DND-41 (cell line): ENCODE measurements around the gene UNC119B.
A peak's percentile ranks its signal among the peaks of the same experiment; 100 is the strongest.

Source experiments
- ATAC-seq: fragments of 200-7000 bp; cut with Tn5 transposase; 3 replicates; pipeline ENCODE4 v1.9.1; 2021; ENCODE audit warnings: low read depth; ENCODE audit not compliant: insufficient read depth
- DNase-seq: peaks from one replicate; pipeline ENCODE4 v3.0.0-alpha.2; 2020
- H2AFZ ChIP-seq: 2 replicates; pipeline ENCODE4 v1.6.0; 2012; ENCODE audit warnings: low read depth, low read length
- H3K27ac ChIP-seq: 2 replicates; pipeline ENCODE4 v1.5.1; 2012; ENCODE audit warnings: low read length, inconsistent platforms
- H3K27me3 ChIP-seq: fragments of 200-600 bp; sonication (generic); 2 replicates; pipeline ENCODE4 v1.6.0; 2012; ENCODE audit warnings: low read length, mild to moderate bottlenecking, inconsistent platforms; ENCODE audit not compliant: insufficient read depth, poor library complexity
- H3K36me3 ChIP-seq: 2 replicates; pipeline ENCODE4 v1.5.1; 2012; ENCODE audit warnings: low read length, inconsistent platforms; ENCODE audit not compliant: insufficient read depth
- H3K4me1 ChIP-seq: 2 replicates; pipeline ENCODE4 v1.5.1; 2012; ENCODE audit warnings: mild to moderate bottlenecking, low read length; ENCODE audit not compliant: insufficient read depth
- H3K4me2 ChIP-seq: 2 replicates; pipeline ENCODE4 v1.6.0; 2012; ENCODE audit warnings: mild to moderate bottlenecking, moderate library complexity, low read length, inconsistent platforms; ENCODE audit not compliant: insufficient read depth
- H3K4me3 ChIP-seq, 2 experiments: fragments of 200-600 bp in 1 of 2; shearing (Covaris generic) in 1 of 2; 2 replicates each; pipeline ENCODE4 v1.5.1; 2012 to 2016; ENCODE audit warnings: inconsistent platforms in 2 of 2, low read length in 2 of 2, mild to moderate bottlenecking in 2 of 2, low read depth in 1 of 2, moderate library complexity in 1 of 2
- H3K79me2 ChIP-seq: 2 replicates; pipeline ENCODE4 v1.6.0; 2012; ENCODE audit warnings: low read length, inconsistent platforms; ENCODE audit not compliant: insufficient read depth
- H3K9ac ChIP-seq: 2 replicates; pipeline ENCODE4 v1.6.0; 2012; ENCODE audit warnings: low read depth, mild to moderate bottlenecking, inconsistent platforms, low read length, moderate library complexity
- H3K9me3 ChIP-seq: 2 replicates; pipeline ENCODE4 v1.5.1; 2012; ENCODE audit warnings: low read length, moderate library complexity, mild to moderate bottlenecking, inconsistent platforms; ENCODE audit not compliant: insufficient read depth, severe bottlenecking
- H4K20me1 ChIP-seq: 2 replicates; pipeline ENCODE4 v1.6.0; 2012; ENCODE audit warnings: low read length; ENCODE audit not compliant: insufficient read depth
- CTCF ChIP-seq: IDR thresholded peaks from 2 replicates; pipeline ENCODE4 v1.5.1; 2012; ENCODE audit warnings: borderline replicate concordance, low read length, moderate library complexity, mild to moderate bottlenecking; ENCODE audit not compliant: poor library complexity, severe bottlenecking; ENCODE audit errors: extremely low read depth
- EZH2 ChIP-seq: IDR thresholded peaks from 3 replicates; pipeline ENCODE4 v1.6.1; 2012; ENCODE audit warnings: borderline replicate concordance, low read depth, mild to moderate bottlenecking, moderate library complexity, low read length, inconsistent platforms; ENCODE audit not compliant: severe bottlenecking

UNC119B gene

GRCh38 chr12:120684523-120684932 is 25.7 kb upstream of the UNC119B start:
- no peak for DNase-seq
- peaks cover 5% of the 10 kb centered on the region; the same call in 1 of the 2 replicates for H3K36me3 ChIP-seq
- no peak overlapping the region for H3K9ac ChIP-seq
- TF ChIP-seq CTCF = no peak
- no peak for TF ChIP-seq EZH2
- no peak overlapping the region for H3K27ac ChIP-seq
- no peak overlapping the region for H3K4me2 ChIP-seq
- peaks cover 26% of the 10 kb centered on the region for H3K79me2 ChIP-seq
- H2AFZ ChIP-seq = no peak overlapping the region
- H3K9me3 ChIP-seq = no peaks in the 10 kb centered on the region
- peaks cover 27% of the 10 kb centered on the region for H3K4me1 ChIP-seq
- ATAC-seq = no peak
- peaks cover 21% of the 10 kb centered on the region; the same call in 1 of the 2 replicates for H4K20me1 ChIP-seq
- H3K27me3 ChIP-seq = no peaks in the 10 kb centered on the region
- no peak overlapping the region for H3K4me3 ChIP-seq

- H3K27ac ChIP-seq = peak overlapping the region; percentile 98
These were observed 24.7 kb upstream of the UNC119B start for GRCh38 chr12:120685522-120685921.

GRCh38 chr12:120686151-120686689 is 24.0 kb upstream of the UNC119B start:
- peak overlapping the region; percentile 22 to 71; a peak in 3 of 4 replicates for H3K4me3 ChIP-seq
- ATAC-seq = peak; percentile 81
- H3K36me3 ChIP-seq = peaks cover 10% of the 10 kb centered on the region
- TF ChIP-seq EZH2 = no peak
- no peak for TF ChIP-seq CTCF
- peaks cover 43% of the 10 kb centered on the region for H3K79me2 ChIP-seq
- peak overlapping the region; percentile 98 for H3K27ac ChIP-seq
- peak; percentile 97 for DNase-seq
- no peaks in the 10 kb centered on the region for H3K9me3 ChIP-seq
- peak overlapping the region; percentile 79 for H2AFZ ChIP-seq
- peaks cover 37% of the 10 kb centered on the region; the same call in 1 of the 2 replicates for H4K20me1 ChIP-seq
- peak overlapping the region; percentile 78 for H3K4me2 ChIP-seq
- peak overlapping the region; percentile 75 for H3K9ac ChIP-seq
- no peaks in the 10 kb centered on the region for H3K27me3 ChIP-seq
- peaks cover 43% of the 10 kb centered on the region for H3K4me1 ChIP-seq

More at GRCh38 chr12:120685522-120685921, 24.7 kb upstream of the UNC119B start:
- H3K9ac ChIP-seq = peak overlapping the region; percentile 75
- no peaks in the 10 kb centered on the region for H3K27me3 ChIP-seq
- H3K79me2 ChIP-seq = peaks cover 36% of the 10 kb centered on the region
- peaks cover 36% of the 10 kb centered on the region for H3K4me1 ChIP-seq
- H2AFZ ChIP-seq = peak overlapping the region; percentile 79
- H3K4me2 ChIP-seq = peak overlapping the region; percentile 78
- H4K20me1 ChIP-seq = peaks cover 30% of the 10 kb centered on the region; the same call in 1 of the 2 replicates
- ATAC-seq (no peak), DNase-seq (no peak)
- no peak for TF ChIP-seq EZH2
- TF ChIP-seq CTCF = no peak
- H3K9me3 ChIP-seq = no peaks in the 10 kb centered on the region
- H3K4me3 ChIP-seq = peak overlapping the region; percentile 22 to 71; a peak in 2 of 4 replicates
- H3K36me3 ChIP-seq = peaks cover 5% of the 10 kb centered on the region; the same call in 1 of the 2 replicates
